A673 (cell line): ENCODE measurements around the gene OR51E1.

Experiments used
- CTCF ChIP-seq: fragments of 300-800, 200-600 bp; sonication (generic); conservative IDR thresholded peaks from 2 replicates; pipeline ENCODE4 v1.5.1; 2017; ENCODE audit warnings: low read depth, mild to moderate bottlenecking, antibody characterized with exemption, low read length, moderate library complexity, mixed read lengths
- EZH2 ChIP-seq: fragments of 200-600 bp; sonication (generic); IDR thresholded peaks from 2 replicates; pipeline ENCODE4 v1.6.1; 2017; ENCODE audit warnings: borderline replicate concordance, low read depth, mild to moderate bottlenecking, mixed read lengths, antibody characterized with exemption, low read length; ENCODE audit not compliant: poor library complexity, severe bottlenecking

DNA sequence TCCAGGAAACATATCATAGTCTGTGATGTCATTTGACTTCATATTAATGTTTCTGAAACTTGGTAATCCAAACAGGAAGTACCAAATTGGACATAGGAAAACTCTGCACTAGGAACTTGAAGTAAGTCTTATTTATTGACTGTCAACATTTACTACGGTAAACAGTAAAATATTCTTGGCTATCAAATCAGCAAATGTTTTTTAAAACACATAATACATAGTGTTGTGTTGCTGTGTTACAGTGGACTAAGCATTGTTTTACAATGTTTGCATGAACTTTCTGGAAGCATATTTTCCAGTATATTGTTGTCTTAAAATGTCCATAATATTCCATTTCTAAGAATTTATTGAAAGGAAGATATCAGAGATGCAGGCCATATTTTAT lies 56.6 kb downstream of the OR51E1 start:
- no peak for TF ChIP-seq CTCF
- no peak for TF ChIP-seq EZH2
